GM21723 (cell line): ENCODE results near the gene PRKCD.
"Not testable (repeated sequence)": the region's sequence is repeated elsewhere in the genome, so short reads cannot be mapped to it uniquely, and the experiment has no call there.

ENCODE experiments used
- ATAC-seq: cut with Tn5 transposase; IDR thresholded peaks from one replicate; pipeline ENCODE4 v1.9.1; 2021; ENCODE audit warnings: mild to moderate bottlenecking, moderate library complexity; ENCODE audit not compliant: unreplicated experiment

PRKCD gene

GRCh38 chr3:53139906-53140846, 20.8 kb upstream of the PRKCD start:
- ATAC-seq: no peak

GRCh38 chr3:53140847-53141845, 19.9 kb upstream of the PRKCD start:
- ATAC-seq: no peak

- ATAC-seq: no peak
Measured at GRCh38 chr3:53142986-53143385, 18.0 kb upstream of the PRKCD start.

GRCh38 chr3:53144446-53144845, 16.6 kb upstream of the PRKCD start:
- no peak for ATAC-seq

GRCh38 chr3:53144862-53145712, 15.9 kb upstream of the PRKCD start:
- no peak for ATAC-seq

- ATAC-seq: no peak
Measured at GRCh38 chr3:53145713-53146080, 15.3 kb upstream of the PRKCD start.

GRCh38 chr3:53146319-53146891, 14.6 kb upstream of the PRKCD start:
- ATAC-seq: no peak

- ATAC-seq: no peak
Measured at GRCh38 chr3:53147151-53147902, 13.7 kb upstream of the PRKCD start.

GRCh38 chr3:53147903-53148400, 13.1 kb upstream of the PRKCD start:
- ATAC-seq: no peak

- no peak for ATAC-seq
Measured at GRCh38 chr3:53149006-53149690, 11.9 kb upstream of the PRKCD start.

GRCh38 chr3:53149699-53150098, 11.3 kb upstream of the PRKCD start:
- no peak for ATAC-seq

GRCh38 chr3:53150247-53151085, 10.5 kb upstream of the PRKCD start:
- no peak for ATAC-seq

- not testable (repeated sequence) for ATAC-seq
Measured at GRCh38 chr3:53151086-53151438, 9.9 kb upstream of the PRKCD start.

- no peak for ATAC-seq
Measured at GRCh38 chr3:53151465-53151864, 9.5 kb upstream of the PRKCD start.

GRCh38 chr3:53151870-53152660, 8.9 kb upstream of the PRKCD start:
- ATAC-seq: no peak

GRCh38 chr3:53153264-53153823, 7.7 kb upstream of the PRKCD start:
- ATAC-seq: no peak

GRCh38 chr3:53153980-53154379, 7.0 kb upstream of the PRKCD start:
- no peak for ATAC-seq
